Loucy (cell line): ENCODE results near the gene CEP44.

Source experiments
- CTCF ChIP-seq: fragments of 200-600 bp; sonication (generic); conservative IDR thresholded peaks from 2 replicates; pipeline ENCODE4 v1.5.1; 2014; ENCODE audit warnings: mild to moderate bottlenecking, antibody characterized with exemption, low read length
- EZH2phosphoT487 ChIP-seq: fragments of 200-600 bp; IDR thresholded peaks from 2 replicates; pipeline ENCODE4 v1.6.1; 2018; ENCODE audit warnings: antibody characterized with exemption, mild to moderate bottlenecking, moderate library complexity, borderline replicate concordance

GRCh38 chr4:174369985-174370384 is 86.3 kb downstream of the CEP44 start:
- TF ChIP-seq CTCF (no peak), EZH2phosphoT487 (no peak)
